Measurements from ENCODE around the gene STYX. TPM values are rescaled to one million over a fixed set of nuclear protein-coding genes. Genes with fewer than 3 reads are reported as not detected.

STYX gene, protein sequence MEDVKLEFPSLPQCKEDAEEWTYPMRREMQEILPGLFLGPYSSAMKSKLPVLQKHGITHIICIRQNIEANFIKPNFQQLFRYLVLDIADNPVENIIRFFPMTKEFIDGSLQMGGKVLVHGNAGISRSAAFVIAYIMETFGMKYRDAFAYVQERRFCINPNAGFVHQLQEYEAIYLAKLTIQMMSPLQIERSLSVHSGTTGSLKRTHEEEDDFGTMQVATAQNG
- 18.0 and 25.5 TPM in 2 replicates for total RNA-seq

DNA sequence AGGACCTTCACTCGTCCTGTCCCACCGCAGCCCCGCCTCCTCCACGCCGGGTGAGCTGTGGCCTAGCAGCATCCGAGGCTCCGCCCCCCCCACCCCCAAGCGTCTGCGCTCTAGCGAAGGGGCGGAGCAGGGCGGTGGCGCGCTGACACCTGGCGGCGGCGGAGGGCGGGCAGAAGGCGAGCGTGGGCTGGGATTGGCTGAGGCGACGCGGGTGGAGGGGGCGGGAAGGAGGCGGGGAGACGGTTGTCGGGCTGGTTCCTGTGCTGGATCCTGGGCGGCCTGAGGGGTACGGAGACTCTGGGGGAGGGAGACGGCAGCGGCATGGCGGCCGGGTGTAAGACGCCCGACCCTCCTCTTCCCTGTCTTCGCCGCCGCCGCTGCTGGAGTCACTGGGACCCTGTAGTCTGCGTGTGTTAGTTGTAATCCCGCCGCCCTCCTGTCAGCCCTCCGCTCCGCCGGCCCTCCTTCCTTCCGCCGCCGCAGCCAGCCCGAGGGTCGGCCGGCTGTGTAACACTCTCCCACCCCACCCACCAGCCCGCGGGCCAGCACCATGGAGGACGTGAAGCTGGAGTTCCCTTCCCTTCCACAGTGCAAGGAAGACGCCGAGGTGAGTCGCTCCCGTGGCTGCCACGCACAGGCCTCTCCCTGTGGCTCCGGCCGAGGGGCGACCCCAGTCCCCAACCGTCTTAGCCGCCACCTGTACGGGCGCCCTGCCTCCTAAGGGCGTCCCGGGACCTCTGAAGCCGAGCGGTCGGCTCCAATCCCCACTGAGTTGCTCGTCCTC is at the start of gene STYX:
Gene STYX, plus strand, starts transcription at position 242 of the 784 bp plus-strand sequence. Its CDS starts 309 bp downstream, at position 551.

GRCh38 chr14:52695481-52696091 is 34.4 kb upstream of the STYX start, which contains the start of gene ERO1A:
Gene ERO1A, minus strand, starts transcription at chr14:52695558. Its CDS starts 77 bp downstream, at chr14:52695481.

DNA sequence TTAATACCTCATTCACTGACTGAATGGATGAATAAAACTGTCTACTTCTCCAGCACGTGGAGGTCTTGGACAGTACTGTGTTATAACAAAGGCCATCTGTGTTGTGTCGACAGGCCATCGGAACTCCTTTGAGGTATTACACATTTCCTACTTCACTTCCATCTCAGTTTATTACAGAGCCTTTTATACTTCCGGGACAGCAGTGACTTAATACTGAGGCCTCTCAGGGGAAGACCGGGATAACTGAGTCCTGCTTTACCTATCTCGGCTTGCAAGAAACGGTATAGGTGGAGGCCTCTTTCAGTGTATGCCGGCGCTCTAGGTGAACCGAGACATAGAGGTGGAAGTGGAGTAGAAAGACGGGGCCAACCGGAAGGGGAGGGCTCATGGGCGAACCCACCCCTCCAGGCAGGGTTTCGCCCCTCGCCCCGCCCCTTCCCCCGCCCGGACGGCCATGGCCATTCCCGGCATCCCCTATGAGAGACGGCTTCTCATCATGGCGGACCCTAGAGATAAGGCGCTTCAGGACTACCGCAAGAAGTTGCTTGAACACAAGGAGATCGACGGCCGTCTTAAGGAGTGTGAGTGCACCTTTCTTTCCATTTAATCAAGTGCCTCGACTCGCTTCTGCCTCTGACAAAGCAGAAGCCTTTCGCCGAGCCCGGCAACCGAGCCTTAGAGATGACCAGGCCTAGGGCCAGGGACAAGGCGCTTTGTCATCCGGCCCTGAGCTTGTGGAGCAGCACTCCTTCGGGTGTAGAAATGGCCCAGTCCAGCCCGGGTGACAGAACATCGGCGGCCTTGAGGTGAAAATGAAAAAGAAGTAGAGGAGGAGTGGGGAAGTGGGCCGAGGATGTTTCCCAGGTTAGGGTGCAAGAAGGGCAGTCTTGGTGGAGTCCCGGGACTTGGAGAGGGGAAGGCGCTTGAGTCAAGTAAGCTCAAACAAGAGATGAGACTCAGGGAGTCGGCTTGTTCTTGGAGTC is 23.0 kb upstream of the STYX start, which contains the start of gene PSMC6:
Gene PSMC6, plus strand, starts transcription at position 477 of the 983 bp plus-strand sequence. Its CDS starts 20 bp downstream, at position 497.

DNA sequence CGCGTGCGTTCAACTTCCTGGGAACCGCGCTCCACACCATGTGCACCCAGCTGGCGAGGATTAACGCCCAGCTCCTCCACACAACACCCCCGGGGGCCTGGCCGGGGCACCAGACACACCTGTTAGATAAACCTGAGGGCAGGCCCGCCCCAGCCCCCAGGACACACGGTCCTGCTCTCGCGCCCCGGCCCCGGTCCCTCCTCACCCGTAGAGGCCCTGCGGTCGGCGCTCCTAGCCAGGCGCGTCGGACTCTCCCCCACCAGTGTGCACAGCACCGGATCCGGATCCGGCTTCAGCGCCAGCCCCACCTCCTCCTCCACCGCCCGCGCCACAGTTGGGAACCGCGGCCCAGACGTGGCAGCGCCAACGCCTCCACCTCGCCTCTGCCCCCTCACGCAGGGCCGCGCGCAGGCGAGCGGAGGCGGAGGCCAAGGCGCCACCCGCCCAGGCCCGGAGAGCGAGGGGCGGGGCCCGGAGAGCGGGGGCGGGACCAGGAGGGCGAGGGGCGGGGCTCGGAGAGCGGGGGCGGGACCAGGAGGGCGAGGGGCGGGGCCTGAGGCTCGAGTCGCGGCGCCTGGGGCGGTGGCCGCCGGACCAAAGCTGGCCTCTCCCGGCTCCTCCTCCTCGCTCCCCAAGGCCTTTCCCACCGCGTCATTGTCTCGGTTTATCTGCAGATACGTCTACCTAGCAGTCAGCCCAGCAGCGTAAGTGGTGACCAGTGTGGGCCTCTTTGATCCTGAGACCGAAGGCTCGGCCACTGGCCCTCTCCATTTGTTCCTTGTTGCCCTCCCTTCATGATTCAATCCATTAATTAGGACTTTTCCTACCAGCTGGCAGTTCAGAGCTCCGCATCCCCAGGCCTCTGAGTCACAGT is 61.5 kb downstream of the STYX start, which contains the start of gene GNPNAT1:
Gene GNPNAT1, minus strand, starts transcription at position 385 of the 874 bp plus-strand sequence. CDS start 6,957 bp downstream, outside the sequence.

Other genes starting within 250 kb of the STYX start
- 2.0 and 4.9 TPM in 2 replicates for gene TXNDC16, start 177.7 kb upstream of the STYX start, total RNA-seq
- gene GPR137C, start 177.3 kb upstream of the STYX start, total RNA-seq, result 0.17 and 0.58 TPM in 2 replicates
- 104 and 106 TPM in 2 replicates for gene ERO1A, start 34.6 kb upstream of the STYX start, total RNA-seq
- gene PSMC6, start 23.0 kb upstream of the STYX start, total RNA-seq, result 75.4 and 144 TPM in 2 replicates
- gene GNPNAT1, start 61.4 kb downstream of the STYX start, total RNA-seq, result 20.8 and 96.4 TPM in 2 replicates
- 94.3 and 100 TPM in 2 replicates for gene FERMT2, start 220.9 kb downstream of the STYX start, total RNA-seq